ENCODE data around the gene TBL3.

The TBL3 gene

GRCh38 chr16:1980030-1980769, 8.3 kb downstream of the TBL3 start:
- TF ChIP-seq MAX (IDR thresholded peaks at IDR 0.05; ENCODE audit: low read depth, low read length) (no peak), CTCF (IDR thresholded peaks at IDR 0.05; ENCODE audit: low read depth, low read length) (no peak), POLR2A (IDR thresholded peaks at IDR 0.05; ENCODE audit: extremely low read depth, insufficient read length) (no peak), MYC (IDR thresholded peaks at IDR 0.05; ENCODE audit: low read depth, low read length) (no peak)
- no peak for DNase-seq (ENCODE audit: low read depth)
- no peak overlapping the region for H3K4me3 ChIP-seq (ENCODE audit: low read depth, low read length)

GRCh38 chr16:1980770-1981087, 8.9 kb downstream of the TBL3 start:
- no peak overlapping the region for H3K4me3 ChIP-seq (ENCODE audit: low read depth, low read length)
- DNase-seq (ENCODE audit: low read depth), result no peak
- TF ChIP-seq POLR2A (IDR thresholded peaks at IDR 0.05; ENCODE audit: extremely low read depth, insufficient read length) (no peak), MAX (IDR thresholded peaks at IDR 0.05; ENCODE audit: low read depth, low read length) (no peak), CTCF (IDR thresholded peaks at IDR 0.05; ENCODE audit: low read depth, low read length) (no peak), MYC (IDR thresholded peaks at IDR 0.05; ENCODE audit: low read depth, low read length) (no peak)

GRCh38 chr16:1981398-1981836, 9.6 kb downstream of the TBL3 start, which contains the start of gene NOXO1:
Gene NOXO1 (minus strand): TSS chr16:1981469. CDS start chr16:1981179, 290 bp downstream.
- H3K4me3 ChIP-seq (ENCODE audit: low read depth, low read length), result no peak within 1 kb of the TSS
- TF ChIP-seq MYC (IDR thresholded peaks at IDR 0.05; ENCODE audit: low read depth, low read length), result no peak
- no peak for TF ChIP-seq CTCF (IDR thresholded peaks at IDR 0.05; ENCODE audit: low read depth, low read length)
- no peak for TF ChIP-seq MAX (IDR thresholded peaks at IDR 0.05; ENCODE audit: low read depth, low read length)
- DNase-seq (ENCODE audit: low read depth), result no peak

- TF ChIP-seq MYC (IDR thresholded peaks at IDR 0.05; ENCODE audit: low read depth, low read length) (no peak), CTCF (IDR thresholded peaks at IDR 0.05; ENCODE audit: low read depth, low read length) (no peak), MAX (IDR thresholded peaks at IDR 0.05; ENCODE audit: low read depth, low read length) (no peak), POLR2A (IDR thresholded peaks at IDR 0.05; ENCODE audit: extremely low read depth, insufficient read length) (no peak)
- no peak for DNase-seq (ENCODE audit: low read depth)
- H3K4me3 ChIP-seq (ENCODE audit: low read depth, low read length), result no peak overlapping the region
Measured at GRCh38 chr16:1982013-1982433, 10.2 kb downstream of the TBL3 start.

- DNase-seq (ENCODE audit: low read depth), result no peak
- TF ChIP-seq POLR2A (IDR thresholded peaks at IDR 0.05; ENCODE audit: extremely low read depth, insufficient read length), result no peak
- TF ChIP-seq MAX (IDR thresholded peaks at IDR 0.05; ENCODE audit: low read depth, low read length), result no peak
- no peak for TF ChIP-seq MYC (IDR thresholded peaks at IDR 0.05; ENCODE audit: low read depth, low read length)
- no peak for TF ChIP-seq CTCF (IDR thresholded peaks at IDR 0.05; ENCODE audit: low read depth, low read length)
- H3K4me3 ChIP-seq (ENCODE audit: low read depth, low read length), result no peak overlapping the region
Measured at GRCh38 chr16:1982991-1983543, 11.2 kb downstream of the TBL3 start.

All from NB4 (cell line).